H1 (cell line): ENCODE results near the gene EEF1AKMT2. TPM values are rescaled to one million over a fixed set of nuclear protein-coding genes. Genes with fewer than 3 reads are reported as not detected.

Experiments used
- CHD7 ChIP-seq: fragments of 300-600 bp; sonication (generic); IDR thresholded peaks from 2 replicates; pipeline ENCODE4 v1.7.1; 2012; ENCODE audit warnings: low read length, moderate library complexity, mild to moderate bottlenecking, inconsistent platforms; ENCODE audit not compliant: insufficient replicate concordance
- FOSL1 ChIP-seq: IDR thresholded peaks from 2 replicates; pipeline ENCODE4 v1.6.1; 2011; ENCODE audit warnings: mild to moderate bottlenecking, low read depth, low read length, moderate library complexity; ENCODE audit not compliant: insufficient read depth
- polyA plus RNA-seq, 7 experiments: library from polyadenylated mRNA; depleted of rRNA in 3 of 7; stranded (reverse) in 5 of 7; unstranded in 2 of 7; fragments of >200 nt in 5 of 7; fragments of 200-250 nt in 2 of 7; gene quantifications; 1 replicate in 5 of 7; 2 replicates in 1 of 7; 4 replicates in 1 of 7; pipeline versions ENCODE4 v1.2.1 to v1.2.3, GENCODE V29; 2011 to 2013; ENCODE audit warnings: missing spikeins in 2 of 7, mixed read lengths in 2 of 7
- total RNA-seq: library from RNA; stranded (reverse); fragmentation: NEBNext Ultra II Directional; extraction: Animal tissue kit (Norgen Biotek cat#: 25700); gene quantifications from 2 replicates; pipeline ENCODE4 v1.2.1, GENCODE V29; 2021

EEF1AKMT2 gene
- total and polyA plus RNA-seq, 2 of the 8 experiments (the other 6 are each of a cell fraction or from before 2014, with no cell fraction given) = 9.8 to 26.8 TPM

DNA sequence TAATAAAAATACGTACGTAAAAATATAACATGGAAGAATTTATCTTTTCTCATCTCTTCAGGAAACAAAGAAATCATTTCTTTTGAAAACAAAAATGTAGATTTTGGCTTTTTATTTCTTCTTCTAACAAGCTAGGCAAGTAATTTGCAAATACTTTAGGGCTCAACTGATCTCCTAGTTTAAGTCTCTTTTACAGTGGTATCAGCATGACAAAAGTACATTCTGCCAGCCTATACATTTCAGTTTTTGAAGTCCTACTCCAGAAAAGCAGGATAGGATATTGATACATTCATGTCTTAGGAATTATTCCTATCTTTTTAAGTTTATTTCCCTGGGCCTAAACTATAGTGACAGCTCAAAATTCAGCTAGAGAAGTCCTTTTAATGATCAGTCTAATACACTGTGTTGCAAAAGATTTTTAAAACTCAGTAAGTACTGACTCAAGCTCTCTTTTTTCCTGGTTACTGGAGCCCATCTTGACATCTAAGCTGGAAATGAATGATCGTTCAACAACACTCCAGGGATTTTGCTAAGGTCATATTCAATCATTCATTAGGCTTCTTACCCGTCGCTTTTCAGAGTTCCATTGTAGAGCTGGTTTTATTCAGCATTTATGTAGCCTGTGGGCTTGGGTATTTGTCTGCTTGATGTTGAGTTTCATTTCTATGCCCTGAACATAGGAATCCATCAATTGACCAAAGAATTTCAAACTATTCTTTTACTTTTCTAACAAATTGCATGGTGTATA is 35.4 kb downstream of the EEF1AKMT2 start (continued):
- TF ChIP-seq CHD7 (peak; percentile 52), FOSL1 (no peak)
